Thyroid gland (tissue), 4 donors: ENCODE data around the gene DNAJC16.
"Not testable (repeated sequence)": the region's sequence is repeated elsewhere in the genome, so short reads cannot be mapped to it uniquely, and the experiment has no call there.

Experiments
- CTCF ChIP-seq, 6 experiments: fragments of 200-600 bp in 3 of 6; fragments of 450-650 bp in 3 of 6; sonication (generic) in 3 of 6; IDR thresholded peaks; one replicate each; pipeline ENCODE4 v1.5.1; 2016 to 2019; ENCODE audit warnings: antibody characterized with exemption in 6 of 6, mild to moderate bottlenecking in 2 of 6, inconsistent platforms in 1 of 6, moderate library complexity in 1 of 6
- POLR2A ChIP-seq, 2 donors: fragments of 450-650 bp; IDR thresholded peaks; one replicate each; pipeline ENCODE4 v1.6.1; 2017; ENCODE audit warnings: antibody characterized with exemption in 2 of 2, mild to moderate bottlenecking in 2 of 2, moderate library complexity in 1 of 2

- not testable (repeated sequence) for TF ChIP-seq POLR2A, CTCF (IDR thresholded peaks at IDR 0.05)
Observed at GRCh38 chr1:15484443-15484842, 42.2 kb upstream of the DNAJC16 start.
